ENCODE results near the gene STX11.

GRCh38 chr6:144232176-144232831 is 82.0 kb downstream of the STX11 start:
- TF ChIP-seq POLR2AphosphoS5 (IDR thresholded peaks at IDR 0.05) = no peak
- TF ChIP-seq, protein P1, sequence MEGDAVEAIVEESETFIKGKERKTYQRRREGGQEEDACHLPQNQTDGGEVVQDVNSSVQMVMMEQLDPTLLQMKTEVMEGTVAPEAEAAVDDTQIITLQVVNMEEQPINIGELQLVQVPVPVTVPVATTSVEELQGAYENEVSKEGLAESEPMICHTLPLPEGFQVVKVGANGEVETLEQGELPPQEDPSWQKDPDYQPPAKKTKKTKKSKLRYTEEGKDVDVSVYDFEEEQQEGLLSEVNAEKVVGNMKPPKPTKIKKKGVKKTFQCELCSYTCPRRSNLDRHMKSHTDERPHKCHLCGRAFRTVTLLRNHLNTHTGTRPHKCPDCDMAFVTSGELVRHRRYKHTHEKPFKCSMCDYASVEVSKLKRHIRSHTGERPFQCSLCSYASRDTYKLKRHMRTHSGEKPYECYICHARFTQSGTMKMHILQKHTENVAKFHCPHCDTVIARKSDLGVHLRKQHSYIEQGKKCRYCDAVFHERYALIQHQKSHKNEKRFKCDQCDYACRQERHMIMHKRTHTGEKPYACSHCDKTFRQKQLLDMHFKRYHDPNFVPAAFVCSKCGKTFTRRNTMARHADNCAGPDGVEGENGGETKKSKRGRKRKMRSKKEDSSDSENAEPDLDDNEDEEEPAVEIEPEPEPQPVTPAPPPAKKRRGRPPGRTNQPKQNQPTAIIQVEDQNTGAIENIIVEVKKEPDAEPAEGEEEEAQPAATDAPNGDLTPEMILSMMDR (IDR thresholded peaks at IDR 0.05) = no peak
- TF ChIP-seq POLR2A (IDR thresholded peaks at IDR 0.05) = no peak
